Chondrocyte (in vitro differentiated cells): ENCODE data around the gene ADARB1. TPM values are rescaled to one million over a fixed set of nuclear protein-coding genes. Genes with fewer than 3 reads are reported as not detected.

ENCODE experiments used
- DNase-seq: peaks from one replicate; pipeline ENCODE4 v3.0.0; 2021; ENCODE audit warnings: mixed read lengths, low spot score
- H3K27ac Mint-ChIP-seq: one replicate; pipeline ENCODE4 v1.8.0; 2021; ENCODE audit warnings: mild to moderate bottlenecking, moderate library complexity, mixed read lengths; ENCODE audit not compliant: unreplicated experiment
- H3K27me3 Mint-ChIP-seq: 2 replicates; pipeline ENCODE4 v1.8.0; 2021; ENCODE audit warnings: low read depth, mixed read lengths
- H3K36me3 Mint-ChIP-seq: 2 replicates; pipeline ENCODE4 v1.8.0; 2021; ENCODE audit warnings: low read depth, mixed read lengths
- H3K4me1 Mint-ChIP-seq: 2 replicates; pipeline ENCODE4 v1.8.0; 2021; ENCODE audit warnings: low read depth, mild to moderate bottlenecking, mixed read lengths
- H3K4me3 Mint-ChIP-seq: one replicate; pipeline ENCODE4 v1.8.0; 2021; ENCODE audit warnings: mild to moderate bottlenecking, moderate library complexity, mixed read lengths; ENCODE audit not compliant: unreplicated experiment
- H3K9me3 Mint-ChIP-seq: 2 replicates; pipeline ENCODE4 v1.8.0; 2021; ENCODE audit warnings: low read depth, mixed read lengths
- total RNA-seq: library from RNA; stranded (reverse); gene quantifications from 3 replicates; pipeline ENCODE4 v1.2.1, GENCODE V29; 2021
- TF ChIP-seq, protein P1 (sequence below): fragments of 200-600 bp; sonication (generic); IDR thresholded peaks from 2 replicates; pipeline ENCODE4 v1.5.0; 2021; ENCODE audit warnings: antibody characterized with exemption, mild to moderate bottlenecking, moderate library complexity

The ADARB1 gene
- total RNA-seq, 1 donor from 2014 or later, result 92.8 TPM

- Mint-ChIP-seq H3K27me3 (peaks cover 6% of the 10 kb centered on the region), H3K9me3 (peaks cover 18% of the 10 kb centered on the region), H3K27ac (no peak overlapping the region), H3K36me3 (peaks cover 11% of the 10 kb centered on the region), H3K4me1 (peaks cover 10% of the 10 kb centered on the region), H3K4me3 (peak overlapping the region; percentile 26)
- no peak for DNase-seq
- TF ChIP-seq, protein P1, sequence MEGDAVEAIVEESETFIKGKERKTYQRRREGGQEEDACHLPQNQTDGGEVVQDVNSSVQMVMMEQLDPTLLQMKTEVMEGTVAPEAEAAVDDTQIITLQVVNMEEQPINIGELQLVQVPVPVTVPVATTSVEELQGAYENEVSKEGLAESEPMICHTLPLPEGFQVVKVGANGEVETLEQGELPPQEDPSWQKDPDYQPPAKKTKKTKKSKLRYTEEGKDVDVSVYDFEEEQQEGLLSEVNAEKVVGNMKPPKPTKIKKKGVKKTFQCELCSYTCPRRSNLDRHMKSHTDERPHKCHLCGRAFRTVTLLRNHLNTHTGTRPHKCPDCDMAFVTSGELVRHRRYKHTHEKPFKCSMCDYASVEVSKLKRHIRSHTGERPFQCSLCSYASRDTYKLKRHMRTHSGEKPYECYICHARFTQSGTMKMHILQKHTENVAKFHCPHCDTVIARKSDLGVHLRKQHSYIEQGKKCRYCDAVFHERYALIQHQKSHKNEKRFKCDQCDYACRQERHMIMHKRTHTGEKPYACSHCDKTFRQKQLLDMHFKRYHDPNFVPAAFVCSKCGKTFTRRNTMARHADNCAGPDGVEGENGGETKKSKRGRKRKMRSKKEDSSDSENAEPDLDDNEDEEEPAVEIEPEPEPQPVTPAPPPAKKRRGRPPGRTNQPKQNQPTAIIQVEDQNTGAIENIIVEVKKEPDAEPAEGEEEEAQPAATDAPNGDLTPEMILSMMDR, result no peak
These were observed 174.0 kb downstream of the ADARB1 start for GRCh38 chr21:45248301-45248892.

DNA sequence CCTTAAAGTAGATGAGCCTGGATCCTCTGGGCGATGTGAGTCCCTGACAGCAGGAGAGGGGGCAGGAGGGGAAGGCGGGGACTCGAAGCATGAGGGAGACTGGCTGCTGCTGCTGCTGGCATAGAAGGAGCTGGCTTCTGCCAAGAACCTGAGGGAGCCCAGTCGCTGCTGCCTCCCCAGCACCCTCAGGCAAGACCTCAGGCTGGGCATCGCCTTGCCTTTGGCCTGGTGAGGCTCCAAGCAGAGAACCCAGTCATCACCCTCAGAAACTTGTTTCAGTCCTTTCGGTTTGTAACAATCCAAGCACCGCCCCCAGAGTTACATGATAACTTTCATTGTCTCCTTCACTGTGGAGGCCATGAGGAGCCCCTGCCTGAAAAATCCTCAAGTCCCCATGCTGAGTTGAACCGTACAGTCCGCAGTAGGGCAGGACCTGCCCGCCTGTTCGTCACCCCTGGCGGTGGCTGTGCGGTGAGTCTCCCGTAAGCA lies 174.6 kb downstream of the ADARB1 start:
- peaks cover 7% of the 10 kb centered on the region for H3K36me3 Mint-ChIP-seq
- peaks cover 11% of the 10 kb centered on the region for H3K4me1 Mint-ChIP-seq
- no peak overlapping the region for H3K27ac Mint-ChIP-seq
- H3K4me3 Mint-ChIP-seq, result peak overlapping the region; percentile 26
- peaks cover 6% of the 10 kb centered on the region for H3K27me3 Mint-ChIP-seq
- no peak for DNase-seq
- TF ChIP-seq, protein P1, result no peak
- peaks cover 13% of the 10 kb centered on the region for H3K9me3 Mint-ChIP-seq

DNA sequence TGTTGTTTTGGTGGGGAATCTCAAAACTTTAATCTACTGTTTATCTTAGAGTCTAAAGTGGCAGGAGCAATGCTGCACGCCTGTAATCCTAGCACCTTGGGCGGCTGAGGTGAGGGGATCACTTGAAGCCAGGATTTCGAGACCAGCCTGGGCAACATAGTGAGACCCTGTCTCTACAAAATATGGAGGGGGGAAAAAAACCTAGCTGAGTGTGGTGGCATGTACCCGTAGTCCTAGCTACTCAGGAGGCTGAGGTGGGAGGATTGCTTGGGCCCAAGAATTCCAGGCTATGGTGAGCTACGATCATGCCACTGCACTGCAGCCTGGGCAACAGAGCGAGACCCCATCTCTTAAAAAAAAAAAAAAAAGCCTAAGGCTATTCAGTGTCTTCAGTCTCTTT lies 175.2 kb downstream of the ADARB1 start:
- H3K9me3 Mint-ChIP-seq, result peaks cover 7% of the 10 kb centered on the region
- H3K27ac Mint-ChIP-seq, result no peak overlapping the region
- H3K4me3 Mint-ChIP-seq, result no peak overlapping the region
- no peak for DNase-seq
- TF ChIP-seq, protein P1, result no peak
- H3K36me3 Mint-ChIP-seq, result peaks cover 3% of the 10 kb centered on the region
- peaks cover 6% of the 10 kb centered on the region for H3K27me3 Mint-ChIP-seq
- H3K4me1 Mint-ChIP-seq, result peaks cover 11% of the 10 kb centered on the region

- Mint-ChIP-seq H3K27me3 (peaks cover 10% of the 10 kb centered on the region), H3K4me3 (no peak overlapping the region), H3K27ac (no peak overlapping the region), H3K36me3 (peaks cover 3% of the 10 kb centered on the region), H3K4me1 (peaks cover 11% of the 10 kb centered on the region), H3K9me3 (peaks cover 7% of the 10 kb centered on the region)
- TF ChIP-seq, protein P1, result no peak
- DNase-seq, result no peak
These were observed 175.9 kb downstream of the ADARB1 start for GRCh38 chr21:45250272-45250671.

- no peak for DNase-seq
- peaks cover 11% of the 10 kb centered on the region for H3K4me1 Mint-ChIP-seq
- TF ChIP-seq, protein P1, result no peak
- H3K36me3 Mint-ChIP-seq, result peaks cover 3% of the 10 kb centered on the region
- no peak overlapping the region for H3K4me3 Mint-ChIP-seq
- H3K9me3 Mint-ChIP-seq, result peaks cover 7% of the 10 kb centered on the region
- H3K27me3 Mint-ChIP-seq, result peaks cover 10% of the 10 kb centered on the region
- H3K27ac Mint-ChIP-seq, result no peak overlapping the region
These were observed 176.7 kb downstream of the ADARB1 start for GRCh38 chr21:45250914-45251634.
